Ovary (tissue), 9 donors: ENCODE data around the gene TMEM62. TPM values are rescaled to one million over a fixed set of nuclear protein-coding genes. Genes with fewer than 3 reads are reported as not detected.

Experiments
- DNase-seq, 5 donors: peaks; one replicate each; pipeline ENCODE4 v3.0.0-alpha.2; 2019 to 2020
- H3K27ac ChIP-seq, 2 donors: fragments of 200-600 bp; one replicate each; pipeline versions ENCODE4 v1.5.1 to v1.8.0; 2019 to 2022
- H3K27me3 ChIP-seq: fragments of 200-600 bp; one replicate; pipeline ENCODE4 v1.8.0; 2022
- H3K36me3 ChIP-seq: fragments of 200-600 bp; sonication (generic); one replicate; pipeline ENCODE4 v1.5.1; 2019
- H3K4me1 ChIP-seq: one replicate; pipeline ENCODE4 v1.8.1; 2013; ENCODE audit warnings: mild to moderate bottlenecking, moderate library complexity; ENCODE audit not compliant: insufficient read depth
- H3K4me3 ChIP-seq: fragments of 200-600 bp; sonication (generic); one replicate; pipeline ENCODE4 v1.5.1; 2017
- H3K9me3 ChIP-seq, 2 donors: fragments of 200-600 bp in 1 of 2; sonication (generic) in 1 of 2; one replicate each; pipeline versions ENCODE4 v1.5.1 to v1.8.1; 2013 to 2019; ENCODE audit warnings: mild to moderate bottlenecking in 1 of 2, moderate library complexity in 1 of 2
- CTCF ChIP-seq, 3 donors: fragments of 450-650 bp in 2 of 3; fragments of 200-600 bp in 1 of 3; IDR thresholded peaks; one replicate each; pipeline versions ENCODE4 v1.5.1 to v1.8.0; 2016 to 2022; ENCODE audit warnings: antibody characterized with exemption in 3 of 3, mild to moderate bottlenecking in 1 of 3
- EP300 ChIP-seq: sonication (generic); formaldehyde crosslinking; IDR thresholded peaks from one replicate; pipeline ENCODE4 v1.6.1; 2017; ENCODE audit warnings: antibody characterized with exemption
- POLR2A ChIP-seq: fragments of 450-650 bp; IDR thresholded peaks from one replicate; pipeline ENCODE4 v1.6.1; 2017; ENCODE audit warnings: antibody characterized with exemption, mild to moderate bottlenecking, moderate library complexity
- WGBS, 3 donors: extraction: QIAGEN DNeasy Blood & Tissue Kit in 1 of 3; methylation state at CpG; one replicate each; pipeline versions ENCODE4 v1.1.5 to v1.1.7; 2013 to 2017; 5-methylcytosine and 5-hydroxymethylcytosine counted together
- intact Hi-C, 4 donors: fragments of 100-400 bp; cut with DNase I; formaldehyde crosslinking; loops; one replicate each; pipeline versions ENCODE4 v1.11.0 to v1.15.1; 2022 to 2023
- polyA plus RNA-seq, 2 donors: library from polyadenylated mRNA; stranded (reverse); fragments of 200-250 nt in 1 of 2; fragments of 350-450 nt in 1 of 2; fragmentation: Illumina TruSeq in 1 of 2; extraction: RNeasy Lipid Tissue Mini Kit (QIAGEN cat#74804) in 1 of 2; gene quantifications; one replicate each; pipeline ENCODE4 v1.2.3, GENCODE V29; 2013 to 2014
- total RNA-seq, 7 donors: library from RNA; depleted of rRNA in 2 of 7; stranded (reverse); fragments of >200 nt in 2 of 7; fragmentation: NEBNext Ultra II Directional in 3 of 7; extraction: Animal tissue kit (Norgen Biotek cat#: 25700) in 3 of 7; gene quantifications; one replicate each; pipeline versions ENCODE4 v1.1.0 to v1.2.4, GENCODE V29; 2016 to 2023
- donor health status: DM: no; HTN: no; CAD: no; lungs with moderate emphysema.
- donor health status: DM: no; HTN: no; CAD: no.
- donor health status: Bipolar disorder and iron deficiency.
- donor health status: DM: yes; HTN: yes; CAD: no.
- donor health status: DM: no; HTN: no; CAD: no.
- donor health status: DM: yes; HTN: yes; CAD: no.

Gene TMEM62
- total and polyA plus RNA-seq, 9 donors: 6.6 to 17.4 (median 13.8) TPM

DNA sequence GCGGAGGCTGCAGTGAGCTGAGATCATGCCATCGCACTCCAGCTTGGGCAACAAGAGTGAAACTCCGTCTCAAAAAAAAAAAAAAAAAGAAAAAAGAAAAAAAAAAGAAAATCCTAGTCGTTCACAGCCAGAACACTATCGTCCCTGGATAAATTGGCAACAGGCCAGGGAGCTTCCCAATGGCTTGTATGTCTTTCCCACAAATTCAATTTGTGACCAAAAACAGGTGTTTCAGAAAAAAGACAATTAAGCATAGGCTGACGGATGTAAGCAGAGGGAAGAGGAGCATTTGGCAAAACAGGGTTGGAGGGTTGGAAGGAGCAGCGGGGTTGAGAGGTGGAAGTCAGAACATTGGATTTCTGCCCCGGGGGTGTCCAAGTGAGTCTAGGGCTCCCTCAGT lies 78.9 kb downstream of the TMEM62 start:
- H3K36me3 ChIP-seq: no peaks in the 10 kb centered on the region
- TF ChIP-seq EP300 (no peak), POLR2A (no peak), CTCF (IDR thresholded peaks at IDR 0.05) (no peak)
- H3K27ac ChIP-seq: no peak overlapping the region
- intact Hi-C loops: no loop called here
- no peaks in the 10 kb centered on the region for H3K9me3 ChIP-seq
- no peak for DNase-seq
- H3K4me1 ChIP-seq: no peaks in the 10 kb centered on the region
- H3K27me3 ChIP-seq: no peaks in the 10 kb centered on the region
- no peak overlapping the region for H3K4me3 ChIP-seq
- WGBS, 3 donors: 60 to 62% (median 61%) methylated on average over 8 of the region's 8 CpGs

DNA sequence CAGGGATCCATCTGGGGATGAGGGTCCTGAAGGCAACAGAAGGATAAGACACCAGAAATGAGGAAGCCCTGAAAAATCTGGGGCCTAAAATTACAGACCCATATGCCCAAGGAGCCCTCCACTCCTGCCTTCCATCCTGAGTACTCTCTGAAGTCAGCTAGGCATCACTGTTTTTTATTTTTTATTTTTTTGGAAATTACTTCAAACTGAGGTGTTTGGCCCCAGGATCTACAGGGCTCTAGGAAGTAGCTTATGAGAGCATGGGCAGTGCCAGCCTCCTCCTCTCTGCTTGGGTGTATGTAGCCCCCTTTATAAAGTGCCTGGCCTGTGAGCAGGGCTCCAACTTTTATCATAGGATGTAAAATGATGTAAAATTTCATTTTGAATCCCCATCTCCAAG lies 79.6 kb downstream of the TMEM62 start:
- H3K27ac ChIP-seq: no peak overlapping the region
- no peaks in the 10 kb centered on the region for H3K27me3 ChIP-seq
- H3K4me3 ChIP-seq: no peak overlapping the region
- intact Hi-C loops: no loop called here
- no peaks in the 10 kb centered on the region for H3K4me1 ChIP-seq
- H3K36me3 ChIP-seq: no peaks in the 10 kb centered on the region
- no peak for DNase-seq
- no peaks in the 10 kb centered on the region for H3K9me3 ChIP-seq
- no peak for TF ChIP-seq EP300
- TF ChIP-seq POLR2A: no peak
- TF ChIP-seq CTCF (IDR thresholded peaks at IDR 0.05): no peak

- no peaks in the 10 kb centered on the region for H3K27me3 ChIP-seq
- TF ChIP-seq POLR2A (no peak), CTCF (IDR thresholded peaks at IDR 0.05) (no peak), EP300 (no peak)
- WGBS, 3 donors: 80 to 85% (median 82%) methylated on average over 5 of the region's 5 CpGs
- no peaks in the 10 kb centered on the region for H3K4me1 ChIP-seq
- intact Hi-C loops: no loop called here
- H3K36me3 ChIP-seq: no peaks in the 10 kb centered on the region
- no peak overlapping the region for H3K27ac ChIP-seq
- no peaks in the 10 kb centered on the region for H3K9me3 ChIP-seq
- no peak for DNase-seq
- H3K4me3 ChIP-seq: no peak overlapping the region
Observed at GRCh38 chr15:43213466-43213865, 80.1 kb downstream of the TMEM62 start.

- intact Hi-C loops: no loop called here
Observed at GRCh38 chr15:43214169-43214568, 80.8 kb downstream of the TMEM62 start.

More at GRCh38 chr15:43214169-43214568, 80.8 kb downstream of the TMEM62 start:
- no peaks in the 10 kb centered on the region for H3K4me1 ChIP-seq
- H3K27ac ChIP-seq: no peak overlapping the region
- no peak overlapping the region for H3K4me3 ChIP-seq
- no peaks in the 10 kb centered on the region for H3K36me3 ChIP-seq
- no peak for DNase-seq
- no peaks in the 10 kb centered on the region for H3K27me3 ChIP-seq
- H3K9me3 ChIP-seq: no peaks in the 10 kb centered on the region
- TF ChIP-seq POLR2A (no peak), EP300 (no peak), CTCF (IDR thresholded peaks at IDR 0.05) (no peak)
- WGBS, 3 donors: 62 to 67% (median 65%) methylated on average over 8 of the region's 8 CpGs
